Tongue (tissue), 2 donors: ENCODE data around the gene PRRT1. TPM values are rescaled to one million over a fixed set of nuclear protein-coding genes. Genes with fewer than 3 reads are reported as not detected.
"Not testable (repeated sequence)": the region's sequence is repeated elsewhere in the genome, so short reads cannot be mapped to it uniquely, and the experiment has no call there.

ENCODE experiments used
- DNase-seq: peaks from one replicate; pipeline ENCODE4 v3.0.0-alpha.2; 2015
- total RNA-seq: library from RNA; depleted of rRNA; stranded (reverse); fragments of >200 nt; gene quantifications from one replicate; pipeline ENCODE4 v1.2.3, GENCODE V29; 2014

The PRRT1 gene
- 1.2 TPM for total RNA-seq

GRCh38 chr6:32151863-32152768 is at the start of gene PRRT1:
PRRT1 (minus strand) TSS chr6:32151939; CDS start chr6:32151827, 112 bp downstream.
- DNase-seq = peak; percentile 41

DNA sequence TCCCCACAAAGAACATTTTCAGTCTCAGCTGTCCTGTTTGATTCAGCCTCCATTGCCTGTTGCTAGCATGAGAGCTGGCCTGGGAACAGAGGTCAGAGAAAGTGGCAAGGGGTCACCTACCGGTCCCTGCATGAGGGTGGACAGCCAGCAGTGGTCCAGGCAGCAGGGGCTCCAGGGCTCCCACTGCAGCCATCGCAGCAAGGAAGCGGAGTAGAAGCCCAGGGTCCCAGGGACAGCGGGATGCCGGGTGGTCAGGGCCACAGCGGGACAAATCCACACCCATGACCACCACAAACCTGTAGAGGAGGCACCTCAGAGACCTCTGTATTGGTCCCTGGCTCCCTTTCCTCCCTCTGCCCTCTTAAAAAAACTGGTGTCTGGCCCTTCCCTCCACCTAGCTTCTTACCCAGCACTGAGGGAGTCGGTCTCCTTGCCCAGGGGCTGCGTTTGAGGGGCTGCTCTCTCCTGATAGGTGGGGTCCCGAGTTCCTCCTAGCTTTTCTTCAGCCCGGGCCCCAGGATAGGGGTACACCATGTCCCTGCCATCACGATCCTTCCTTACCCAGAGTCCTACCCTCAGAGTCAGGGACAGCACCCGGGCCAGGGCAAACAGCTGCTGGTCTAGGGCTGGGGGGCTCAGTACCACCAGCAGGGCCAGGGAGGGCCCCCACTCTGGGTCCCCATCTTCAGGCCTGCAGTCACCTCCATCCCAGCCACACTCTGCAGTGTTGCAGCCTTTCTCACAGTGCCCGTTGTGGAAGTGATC is 49.2 kb upstream of the PRRT1 start:
- no peak for DNase-seq

DNA sequence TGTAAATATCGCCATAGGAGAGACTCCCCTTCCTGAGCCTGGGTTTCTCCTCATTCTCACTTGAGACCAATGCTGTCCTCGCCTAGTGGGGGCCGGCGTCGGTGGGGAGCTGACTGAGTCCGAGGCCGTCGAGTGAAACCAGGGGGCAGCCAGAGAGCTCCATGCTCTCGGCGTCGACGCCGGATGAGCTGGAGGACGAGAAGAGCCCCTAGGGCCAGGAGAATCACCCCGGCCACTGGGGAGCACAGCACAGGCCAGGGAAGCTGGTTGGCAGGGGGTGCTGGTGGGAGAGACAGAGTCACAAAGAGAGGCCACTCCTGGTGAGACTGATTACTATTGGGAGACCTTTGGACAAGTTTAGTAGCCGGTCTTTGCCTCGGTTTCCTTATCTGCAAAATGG is 47.1 kb upstream of the PRRT1 start:
- DNase-seq = no peak

DNA sequence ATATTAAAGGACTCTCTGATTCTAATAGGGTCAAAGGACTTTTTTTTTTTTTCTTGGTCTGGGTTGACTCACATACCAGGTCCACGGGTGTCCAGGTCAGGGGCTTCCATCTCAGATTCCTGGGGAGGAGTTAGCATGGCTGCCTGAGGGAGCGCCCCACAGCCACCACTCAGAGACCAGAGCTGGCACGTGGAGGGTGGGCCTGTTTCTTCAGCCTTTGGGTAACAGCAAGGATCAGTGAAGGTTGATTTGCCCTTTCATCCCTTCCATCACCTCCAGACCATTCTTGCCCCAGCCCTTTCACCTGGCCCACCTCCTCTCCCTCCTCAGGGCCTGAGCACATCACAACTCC is 46.6 kb upstream of the PRRT1 start:
- DNase-seq = no peak

DNA sequence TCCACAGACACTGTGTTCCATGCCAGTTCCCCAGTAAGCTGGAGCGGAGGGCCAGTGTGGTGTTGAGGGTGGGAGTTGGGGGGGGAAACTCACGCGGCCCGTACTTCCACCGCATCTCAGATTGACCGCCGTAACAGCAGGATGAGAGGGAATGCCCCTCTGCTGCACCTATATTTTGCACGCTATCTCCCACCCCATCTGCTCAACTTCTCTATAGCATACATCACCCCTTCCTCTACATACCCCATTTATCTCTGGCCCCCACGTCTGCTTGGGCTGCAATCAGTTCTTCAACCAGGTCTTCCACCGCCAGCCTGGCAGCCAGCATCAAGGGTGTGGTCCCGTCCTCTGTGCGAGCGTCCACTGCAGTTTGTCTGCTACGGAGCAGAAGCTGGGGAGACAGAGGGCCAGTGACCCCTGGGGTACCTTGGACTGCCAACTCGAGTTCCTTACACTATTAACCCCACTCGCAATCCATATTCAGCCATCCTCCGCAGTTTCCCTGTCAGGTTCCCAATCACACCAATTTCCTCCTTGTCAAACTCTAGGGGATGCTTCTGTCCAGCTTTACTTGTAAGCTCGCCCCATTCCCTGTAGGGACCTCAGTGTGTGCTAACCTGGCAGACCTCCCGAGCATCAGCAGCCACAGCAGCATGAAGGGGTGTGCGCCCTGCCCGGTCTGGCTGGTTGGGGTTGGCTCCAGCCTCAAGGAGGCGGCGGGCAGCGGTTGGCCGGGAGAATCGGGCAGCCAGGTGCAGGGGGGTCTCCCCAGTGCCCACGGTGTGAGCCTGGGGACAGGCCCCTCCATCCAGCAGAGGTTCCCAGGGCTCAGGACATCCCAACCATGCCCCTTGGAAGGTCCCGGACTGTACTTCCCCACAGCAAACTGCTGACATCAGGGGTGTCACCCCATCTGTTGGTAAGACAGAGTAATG is 45.2 kb upstream of the PRRT1 start:
- peak; percentile 52 for DNase-seq

GRCh38 chr6:32195902-32196681 is 44.4 kb upstream of the PRRT1 start:
- DNase-seq = peak; percentile 97

DNA sequence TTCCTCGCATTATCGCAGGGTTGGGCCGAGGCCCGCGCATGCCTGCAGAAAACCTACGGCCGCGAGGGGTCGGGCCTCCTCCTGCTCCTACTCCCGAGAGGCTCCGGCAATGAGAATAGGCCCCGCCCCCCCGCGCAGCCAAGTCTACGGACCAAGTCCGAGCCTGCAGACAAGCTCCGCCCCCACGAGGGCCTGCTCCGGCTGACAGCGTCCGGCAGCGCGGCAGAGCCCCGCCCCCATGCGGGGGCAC is 43.8 kb upstream of the PRRT1 start:
- DNase-seq = peak; percentile 100

- DNase-seq = peak; percentile 71
Observed at GRCh38 chr6:32194825-32195651, 43.3 kb upstream of the PRRT1 start.

GRCh38 chr6:32194388-32194787 is 42.6 kb upstream of the PRRT1 start:
- DNase-seq = no peak

GRCh38 chr6:32193096-32193495 is 41.4 kb upstream of the PRRT1 start:
- not testable (repeated sequence) for DNase-seq

DNA sequence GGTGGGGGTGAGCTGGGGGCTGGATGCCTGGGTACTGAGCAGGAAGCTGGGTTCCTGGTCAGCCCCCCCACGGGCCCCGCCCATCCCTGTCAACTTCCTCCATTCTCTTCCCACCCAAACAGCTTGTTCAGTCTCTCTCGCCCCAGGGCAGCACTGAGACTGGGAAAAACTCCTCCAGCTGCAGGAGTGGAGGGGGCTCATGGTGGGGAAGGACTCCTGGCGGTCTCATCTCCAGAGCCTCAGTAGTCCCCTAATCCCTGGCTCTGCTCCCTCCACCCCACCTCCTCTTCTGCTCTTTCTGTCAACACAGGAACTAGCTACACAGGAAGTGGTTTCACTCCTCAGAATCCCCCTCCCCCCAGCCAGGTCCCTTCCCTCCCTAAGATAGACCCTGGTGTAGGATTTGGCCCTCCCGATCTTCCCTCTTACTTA is 40.9 kb upstream of the PRRT1 start, which contains the start of gene GPSM3:
Gene GPSM3, minus strand, starts transcription at position 36 of the 432 bp plus-strand sequence. CDS start 130 bp downstream, outside the sequence.
- DNase-seq = peak; percentile 36

GRCh38 chr6:32191696-32192607 is 40.2 kb upstream of the PRRT1 start:
- DNase-seq = no peak

DNA sequence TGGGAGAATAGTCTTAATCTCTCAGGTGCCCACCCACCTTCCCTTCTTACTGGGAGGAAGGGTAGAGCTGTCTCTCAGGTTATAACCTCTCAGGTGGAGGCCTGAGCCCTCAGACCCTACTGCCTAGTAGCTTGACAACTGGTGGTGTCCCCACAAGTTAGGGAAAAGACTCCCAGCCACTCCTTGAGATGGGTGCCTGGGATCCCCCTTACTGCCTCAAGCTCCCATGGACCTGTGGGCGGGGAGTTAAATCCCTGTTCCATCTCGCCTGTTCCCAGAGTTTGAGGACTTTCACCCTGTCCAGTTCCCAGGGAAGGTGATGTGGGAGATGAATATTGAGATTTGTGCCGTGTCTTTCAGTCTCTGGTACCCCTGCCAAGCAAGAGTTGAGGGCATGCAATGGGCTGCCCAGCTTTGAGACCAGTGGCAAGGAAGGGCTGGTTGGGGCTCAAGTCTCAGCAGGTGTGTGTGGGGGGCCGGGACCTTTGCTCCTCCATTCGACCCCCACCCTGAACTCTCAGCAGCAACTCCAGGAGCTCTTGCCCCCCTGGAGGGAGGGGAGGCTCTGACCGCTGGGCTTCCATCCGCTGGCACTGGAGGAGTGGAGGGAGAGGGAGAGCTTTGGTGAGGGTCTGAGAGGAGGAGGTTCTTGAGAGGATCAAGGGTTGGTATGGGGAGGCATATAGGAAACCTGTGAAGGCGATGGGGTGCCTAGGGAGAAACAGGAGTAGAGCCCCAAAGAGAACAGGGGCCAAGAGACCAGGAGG is 39.4 kb upstream of the PRRT1 start:
- no peak for DNase-seq

- peak; percentile 97 for DNase-seq
Observed at GRCh38 chr6:32190054-32190851, 38.5 kb upstream of the PRRT1 start, which contains the start of gene PBX2. PBX2 (minus strand) TSS chr6:32190202; CDS start chr6:32189915, 287 bp downstream.

DNA sequence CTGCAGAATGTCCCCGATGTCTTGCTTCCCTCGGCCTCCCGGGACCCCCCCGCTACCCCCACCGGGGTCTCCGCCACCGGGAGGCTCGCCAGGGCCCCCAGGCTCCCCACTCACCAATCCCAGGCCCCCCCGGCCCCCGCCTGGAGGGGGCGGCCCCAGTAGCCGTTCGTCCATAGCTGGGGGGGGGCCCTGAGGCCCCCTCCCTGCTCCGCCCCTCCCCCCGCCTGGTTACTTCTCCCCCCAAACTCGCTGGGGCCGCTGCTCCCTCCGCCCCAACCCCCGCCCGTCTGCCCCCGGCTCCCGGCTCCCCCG is 38.0 kb upstream of the PRRT1 start:
- no peak for DNase-seq

DNA sequence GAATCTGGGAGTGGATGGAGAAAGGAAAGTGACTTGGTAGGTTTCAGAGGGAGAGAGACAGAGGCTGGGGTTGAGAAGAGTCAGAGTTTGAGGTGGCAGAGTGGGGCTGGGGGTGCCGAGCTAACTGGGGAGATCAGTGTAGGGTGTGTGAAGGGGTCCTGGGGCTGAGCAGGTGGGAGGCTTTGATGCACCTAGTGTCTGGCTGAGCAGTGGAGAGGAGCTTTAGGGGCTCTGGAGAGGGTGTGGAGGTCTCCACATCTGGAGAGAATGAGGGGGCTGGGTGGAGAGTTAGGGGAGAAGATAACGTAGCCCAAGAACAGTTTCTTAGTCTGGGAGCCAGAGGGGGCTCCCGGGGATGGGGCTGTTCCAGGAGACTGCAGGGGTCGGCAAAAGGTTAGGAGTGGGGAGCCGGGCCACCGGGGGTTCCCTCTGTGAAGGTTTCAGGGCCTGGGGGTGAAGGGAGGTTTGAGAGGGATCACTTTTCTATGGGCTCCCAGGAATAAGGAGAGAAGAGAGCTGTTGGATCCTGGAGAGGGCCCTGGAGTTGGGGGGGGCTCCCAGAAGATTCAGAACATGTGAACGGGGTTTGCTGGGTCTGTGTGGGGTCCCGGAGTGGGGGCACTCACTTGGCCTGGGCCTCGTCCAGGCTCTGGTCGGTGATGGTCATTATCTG is 37.5 kb upstream of the PRRT1 start:
- peak; percentile 35 for DNase-seq

DNA sequence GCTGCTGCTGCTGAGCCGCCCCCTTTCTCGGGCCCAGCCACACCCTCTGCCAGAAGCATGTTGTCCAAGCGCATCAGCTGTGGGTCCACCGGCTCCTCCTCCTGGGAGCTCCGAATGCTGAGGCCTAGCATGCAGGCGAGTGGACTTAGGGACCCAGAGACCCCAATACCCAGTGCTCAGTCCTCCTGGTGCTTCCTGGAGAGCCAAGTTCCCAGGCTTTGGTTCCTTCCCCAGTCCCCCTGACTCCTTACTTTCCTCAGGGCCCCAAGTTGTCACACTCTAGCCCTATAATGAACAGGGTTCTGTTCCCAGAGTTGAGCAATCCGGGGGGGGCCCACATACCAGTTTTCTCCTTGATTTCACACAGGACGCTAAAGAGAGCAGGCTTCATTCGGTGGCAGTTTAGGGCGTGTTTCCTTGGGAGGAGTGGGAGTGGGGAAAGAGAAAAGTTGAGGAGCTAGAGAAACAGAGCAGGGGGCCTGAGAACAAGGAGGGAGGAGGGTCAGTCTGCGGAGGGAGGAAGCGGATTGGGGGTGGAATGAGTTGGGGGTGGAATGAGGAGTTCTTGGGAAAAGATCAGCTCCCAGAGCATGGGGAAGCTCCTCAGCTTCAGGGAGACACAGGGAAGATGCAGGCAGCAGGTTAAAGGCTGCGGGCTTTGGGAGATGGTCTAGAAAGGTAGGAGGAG is 36.8 kb upstream of the PRRT1 start:
- DNase-seq = peak; percentile 54
